ENCODE measurements around the gene PTPRM. TPM values are rescaled to one million over a fixed set of nuclear protein-coding genes. Genes with fewer than 3 reads are reported as not detected.

The PTPRM gene
- total and polyA plus RNA-seq, 2 of the 8 experiments (the other 6 are each of a cell fraction or from before 2014, with no cell fraction given): 4.1 to 7.0 TPM

DNA sequence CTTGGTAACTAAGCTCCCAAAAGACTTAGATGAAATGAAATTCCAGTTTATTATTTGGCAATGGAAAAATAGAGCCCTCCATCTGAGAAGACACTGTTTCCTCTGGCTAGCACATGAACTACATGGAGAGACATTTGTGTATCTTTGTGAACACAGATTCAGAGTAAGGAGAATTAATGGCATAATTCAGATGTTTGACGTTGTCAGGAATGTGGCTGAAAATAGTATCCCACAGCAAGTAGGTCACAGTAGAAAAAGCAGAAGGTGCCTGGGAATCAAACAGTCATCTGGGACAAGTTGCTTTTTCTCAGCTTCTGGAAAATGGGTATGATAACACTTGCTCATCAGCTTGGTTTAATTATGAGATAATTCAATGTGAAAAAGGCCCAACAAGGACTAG is 288.6 kb downstream of the PTPRM start (continued):
- TF ChIP-seq CTBP2 (IDR thresholded peaks at IDR 0.05; ENCODE audit: borderline replicate concordance, insufficient read depth, insufficient read length, low read length) (no peak), SP4 (IDR thresholded peaks at IDR 0.05; ENCODE audit: low read length) (no peak), POLR2AphosphoS5 (IDR thresholded peaks at IDR 0.05; ENCODE audit: low read depth, low read length) (no peak)
